Astrocyte (in vitro differentiated cells and primary cell): ENCODE results near the gene KCNQ5. TPM values are rescaled to one million over a fixed set of nuclear protein-coding genes. Genes with fewer than 3 reads are reported as not detected.

Experiments used
- DNase-seq: peaks from one replicate; pipeline ENCODE4 v3.0.0-alpha.2; 2010; ENCODE audit warnings: low read depth
- FAIRE-seq: peaks from 2 replicates; lab custom pipeline; 2011; peaks lifted over from hg19 to GRCh38; lab: Jason Lieb, UNC
- H2AFZ ChIP-seq: 2 replicates; pipeline ENCODE4 v1.6.0; 2012; ENCODE audit warnings: low read depth, low read length, inconsistent platforms
- H3K27ac ChIP-seq: 2 replicates; pipeline ENCODE4 v1.5.1; 2011; ENCODE audit warnings: low read depth, low read length, inconsistent platforms
- H3K27me3 ChIP-seq: 2 replicates; pipeline ENCODE4 v1.6.0; 2011; ENCODE audit warnings: low read length, inconsistent platforms; ENCODE audit not compliant: insufficient read depth
- H3K36me3 ChIP-seq: 2 replicates; pipeline ENCODE4 v1.5.1; 2011; ENCODE audit warnings: low read length, inconsistent platforms; ENCODE audit not compliant: insufficient read depth
- H3K4me1 ChIP-seq: 2 replicates; pipeline ENCODE4 v1.5.1; 2011; ENCODE audit warnings: low read length, inconsistent platforms; ENCODE audit not compliant: insufficient read depth
- H3K4me2 ChIP-seq: 2 replicates; pipeline ENCODE4 v1.6.0; 2012; ENCODE audit warnings: low read length, inconsistent platforms
- H3K4me3 ChIP-seq: 2 replicates; pipeline ENCODE4 v1.5.1; 2011; ENCODE audit warnings: low read depth, mild to moderate bottlenecking, low read length, inconsistent platforms; ENCODE audit not compliant: insufficient read depth
- H3K79me2 ChIP-seq: 2 replicates; pipeline ENCODE4 v1.6.0; 2012; ENCODE audit warnings: mild to moderate bottlenecking, low read length, inconsistent platforms; ENCODE audit not compliant: insufficient read depth
- H3K9ac ChIP-seq: 2 replicates; pipeline ENCODE4 v1.6.0; 2012; ENCODE audit warnings: mild to moderate bottlenecking, low read length, inconsistent platforms
- H3K9me3 ChIP-seq: 2 replicates; pipeline ENCODE4 v1.5.1; 2012; ENCODE audit warnings: low read depth, mild to moderate bottlenecking, low read length, inconsistent platforms; ENCODE audit not compliant: insufficient read depth
- H4K20me1 ChIP-seq: 2 replicates; pipeline ENCODE4 v1.6.0; 2012; ENCODE audit warnings: low read length, inconsistent platforms; ENCODE audit not compliant: insufficient read depth
- H3K27ac Mint-ChIP-seq: one replicate; pipeline ENCODE4 v1.8.0; 2021; ENCODE audit warnings: mild to moderate bottlenecking, mixed read lengths; ENCODE audit not compliant: unreplicated experiment
- H3K27me3 Mint-ChIP-seq: one replicate; pipeline ENCODE4 v1.8.0; 2021; ENCODE audit warnings: low read depth, mixed read lengths; ENCODE audit not compliant: unreplicated experiment
- H3K36me3 Mint-ChIP-seq: one replicate; pipeline ENCODE4 v1.8.0; 2021; ENCODE audit warnings: low read depth, mixed read lengths; ENCODE audit not compliant: unreplicated experiment
- H3K4me1 Mint-ChIP-seq: one replicate; pipeline ENCODE4 v1.8.0; 2021; ENCODE audit warnings: low read depth, mixed read lengths; ENCODE audit not compliant: unreplicated experiment
- H3K4me3 Mint-ChIP-seq: one replicate; pipeline ENCODE4 v1.8.0; 2021; ENCODE audit warnings: mild to moderate bottlenecking, moderate library complexity, mixed read lengths; ENCODE audit not compliant: unreplicated experiment
- H3K9me3 Mint-ChIP-seq: one replicate; pipeline ENCODE4 v1.8.0; 2021; ENCODE audit warnings: mild to moderate bottlenecking, mixed read lengths; ENCODE audit not compliant: unreplicated experiment
- CTCF ChIP-seq: IDR thresholded peaks from 2 replicates; pipeline ENCODE4 v1.5.1; 2011; ENCODE audit warnings: low read depth, mild to moderate bottlenecking, inconsistent platforms, low read length, moderate library complexity; ENCODE audit not compliant: insufficient read depth
- EZH2 ChIP-seq: IDR thresholded peaks from 2 replicates; pipeline ENCODE4 v1.6.1; 2012; ENCODE audit warnings: mild to moderate bottlenecking, low read length, inconsistent platforms; ENCODE audit not compliant: insufficient read depth
- total RNA-seq: library from RNA; stranded (reverse); gene quantifications from 2 replicates; pipeline ENCODE4 v1.2.1, GENCODE V29; 2021

The KCNQ5 gene
- total RNA-seq, 1 donor from 2014 or later, result 2.0 TPM

- H3K4me3 ChIP-seq, result no peak overlapping the region
- Mint-ChIP-seq H3K4me3 (no peak overlapping the region), H3K27ac (no peak overlapping the region), H3K27me3 (no peaks in the 10 kb centered on the region), H3K4me1 (peaks cover 8% of the 10 kb centered on the region), H3K36me3 (no peaks in the 10 kb centered on the region), H3K9me3 (no peaks in the 10 kb centered on the region)
- H3K4me2 ChIP-seq, result no peak overlapping the region
- no peaks in the 10 kb centered on the region for H3K36me3 ChIP-seq
- FAIRE-seq (no peak), DNase-seq (no peak)
- peaks cover 10% of the 10 kb centered on the region for H3K4me1 ChIP-seq
- H4K20me1 ChIP-seq, result no peaks in the 10 kb centered on the region
- no peak overlapping the region for H3K27ac ChIP-seq
- H3K79me2 ChIP-seq, result no peaks in the 10 kb centered on the region
- no peak overlapping the region for H3K9ac ChIP-seq
- H3K9me3 ChIP-seq, result no peaks in the 10 kb centered on the region
- no peaks in the 10 kb centered on the region for H3K27me3 ChIP-seq
- TF ChIP-seq EZH2, result no peak
- no peak for TF ChIP-seq CTCF
- H2AFZ ChIP-seq, result no peak overlapping the region
Measured at GRCh38 chr6:72813807-72814596, 192.1 kb downstream of the KCNQ5 start.

- Histone ChIP-seq H4K20me1 (no peaks in the 10 kb centered on the region), H3K9ac (no peak overlapping the region), H2AFZ (no peak overlapping the region), H3K4me1 (peaks cover 10% of the 10 kb centered on the region), H3K9me3 (no peaks in the 10 kb centered on the region), H3K79me2 (no peaks in the 10 kb centered on the region), H3K36me3 (no peaks in the 10 kb centered on the region), H3K4me2 (no peak overlapping the region), H3K27ac (no peak overlapping the region), H3K27me3 (no peaks in the 10 kb centered on the region), H3K4me3 (no peak overlapping the region)
- Mint-ChIP-seq H3K9me3 (no peaks in the 10 kb centered on the region), H3K27me3 (no peaks in the 10 kb centered on the region), H3K4me3 (no peak overlapping the region), H3K27ac (no peak overlapping the region), H3K36me3 (no peaks in the 10 kb centered on the region), H3K4me1 (peaks cover 8% of the 10 kb centered on the region)
- DNase-seq (no peak), FAIRE-seq (no peak)
- TF ChIP-seq CTCF (no peak), EZH2 (no peak)
Measured at GRCh38 chr6:72816022-72816421, 194.2 kb downstream of the KCNQ5 start.

DNA sequence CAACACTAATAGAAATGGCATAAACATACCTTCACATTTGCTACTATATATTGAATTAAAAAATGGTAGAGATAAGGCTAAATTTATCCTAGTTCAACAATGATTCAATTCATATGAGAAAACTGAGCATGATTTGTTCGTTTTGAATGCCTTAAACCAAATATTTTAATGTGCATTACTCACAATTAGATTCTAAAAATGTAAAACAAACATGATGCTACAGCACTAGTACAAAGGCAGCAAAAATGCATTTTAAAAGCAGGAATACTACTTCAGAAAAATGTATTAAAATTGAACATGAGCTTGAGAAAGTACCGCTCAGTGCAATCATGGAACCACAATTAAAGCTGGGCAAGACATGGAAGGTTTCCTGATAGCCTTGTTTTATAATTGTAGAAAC lies 195.3 kb downstream of the KCNQ5 start:
- no peak for TF ChIP-seq CTCF
- no peak for TF ChIP-seq EZH2
- H3K4me2 ChIP-seq, result no peak overlapping the region
- peaks cover 3% of the 10 kb centered on the region for H3K4me1 ChIP-seq
- H3K4me3 ChIP-seq, result no peak overlapping the region
- DNase-seq (no peak), FAIRE-seq (no peak)
- H4K20me1 ChIP-seq, result no peaks in the 10 kb centered on the region
- H3K9ac ChIP-seq, result no peak overlapping the region
- Mint-ChIP-seq H3K4me1 (peaks cover 2% of the 10 kb centered on the region), H3K36me3 (no peaks in the 10 kb centered on the region), H3K27me3 (no peaks in the 10 kb centered on the region), H3K27ac (no peak overlapping the region), H3K4me3 (no peak overlapping the region), H3K9me3 (no peaks in the 10 kb centered on the region)
- H3K9me3 ChIP-seq, result no peaks in the 10 kb centered on the region
- H3K27ac ChIP-seq, result no peak overlapping the region
- no peak overlapping the region for H2AFZ ChIP-seq
- no peaks in the 10 kb centered on the region for H3K27me3 ChIP-seq
- H3K36me3 ChIP-seq, result no peaks in the 10 kb centered on the region
- no peaks in the 10 kb centered on the region for H3K79me2 ChIP-seq
